H9 (cell line): ENCODE measurements around the gene PLEKHA5. TPM values are rescaled to one million over a fixed set of nuclear protein-coding genes. Genes with fewer than 3 reads are reported as not detected.

Experiments used
- DNase-seq: peaks from one replicate; pipeline ENCODE4 v3.0.0-alpha.2; 2017
- H2AFZ ChIP-seq: one replicate; pipeline ENCODE4 v1.6.1; 2013; ENCODE audit warnings: mild to moderate bottlenecking, low read length, control low read depth, moderate library complexity
- H2AK5ac ChIP-seq: 2 replicates; pipeline ENCODE4 v1.6.1; 2013; ENCODE audit warnings: low read length, control low read depth, mixed read lengths; ENCODE audit not compliant: insufficient read length
- H2BK120ac ChIP-seq: one replicate; pipeline ENCODE4 v1.6.1; 2013; ENCODE audit warnings: low read depth, mild to moderate bottlenecking, low read length, control low read depth, inconsistent platforms; ENCODE audit not compliant: poor library complexity, severe bottlenecking
- H2BK12ac ChIP-seq: 2 replicates; pipeline ENCODE4 v1.6.1; 2013; ENCODE audit warnings: low read length, control low read depth, mixed read lengths, low read depth; ENCODE audit not compliant: insufficient read length
- H2BK15ac ChIP-seq: 2 replicates; pipeline ENCODE4 v1.6.1; 2013; ENCODE audit warnings: low read depth, low read length, control low read depth
- H2BK20ac ChIP-seq: one replicate; pipeline ENCODE4 v1.6.1; 2013; ENCODE audit warnings: low read depth, mild to moderate bottlenecking, low read length, control low read depth, inconsistent platforms; ENCODE audit not compliant: poor library complexity, severe bottlenecking
- H2BK5ac ChIP-seq: 2 replicates; pipeline ENCODE4 v1.6.1; 2013; ENCODE audit warnings: low read length, control low read depth, mixed read lengths; ENCODE audit not compliant: insufficient read length
- H3K14ac ChIP-seq: 2 replicates; pipeline ENCODE4 v1.6.1; 2013; ENCODE audit warnings: low read length, control low read depth; ENCODE audit not compliant: insufficient read depth
- H3K18ac ChIP-seq: 2 replicates; pipeline ENCODE4 v1.6.1; 2013; ENCODE audit warnings: low read depth, mild to moderate bottlenecking, mixed read lengths, low read length, control low read depth; ENCODE audit not compliant: insufficient read length
- H3K23ac ChIP-seq: 2 replicates; pipeline ENCODE4 v1.6.1; 2013; ENCODE audit warnings: low read length, control low read depth, mixed read lengths, low read depth; ENCODE audit not compliant: insufficient read length
- H3K23me2 ChIP-seq: 2 replicates; pipeline ENCODE4 v1.6.1; 2013; ENCODE audit warnings: low read depth, mild to moderate bottlenecking, mixed read lengths, low read length, control low read depth; ENCODE audit not compliant: insufficient read length, poor library complexity, severe bottlenecking
- H3K27ac ChIP-seq: 2 replicates; pipeline ENCODE4 v1.5.1; 2013; ENCODE audit warnings: low read length, control low read depth, mixed read lengths, low read depth; ENCODE audit not compliant: insufficient read length
- H3K27me3 ChIP-seq: 2 replicates; pipeline ENCODE4 v1.6.1; 2013; ENCODE audit warnings: low read length, control low read depth, inconsistent platforms; ENCODE audit not compliant: insufficient read depth
- H3K4ac ChIP-seq: 2 replicates; pipeline ENCODE4 v1.6.1; 2013; ENCODE audit warnings: low read depth, mild to moderate bottlenecking, control low read depth, inconsistent platforms, low read length, moderate library complexity
- H3K4me1 ChIP-seq: 2 replicates; pipeline ENCODE4 v1.6.1; 2013; ENCODE audit warnings: low read length, control low read depth, inconsistent platforms; ENCODE audit not compliant: insufficient read depth
- H3K4me2 ChIP-seq: 2 replicates; pipeline ENCODE4 v1.6.1; 2013; ENCODE audit warnings: low read length, control low read depth, mixed read lengths; ENCODE audit not compliant: insufficient read length, insufficient read depth
- H3K56ac ChIP-seq: 2 replicates; pipeline ENCODE4 v1.6.1; 2013; ENCODE audit warnings: low read depth, mild to moderate bottlenecking, mixed read lengths, low read length, control low read depth; ENCODE audit not compliant: insufficient read length
- H3K79me1 ChIP-seq: 2 replicates; pipeline ENCODE4 v1.6.1; 2013; ENCODE audit warnings: low read depth, mild to moderate bottlenecking, moderate library complexity, low read length, control low read depth, inconsistent platforms; ENCODE audit not compliant: insufficient read depth, poor library complexity, severe bottlenecking
- H3K79me2 ChIP-seq: 2 replicates; pipeline ENCODE4 v1.6.1; 2013; ENCODE audit warnings: low read length, control low read depth, inconsistent platforms; ENCODE audit not compliant: insufficient read depth
- H3K9ac ChIP-seq: 2 replicates; pipeline ENCODE4 v1.6.1; 2013; ENCODE audit warnings: low read length, control low read depth, mixed read lengths; ENCODE audit not compliant: insufficient read length; ENCODE audit errors: extremely low read depth
- H3K9me3 ChIP-seq: one replicate; pipeline ENCODE4 v1.6.1; 2013; ENCODE audit warnings: low read depth, low read length, inconsistent platforms; ENCODE audit not compliant: control insufficient read depth
- H3T11ph ChIP-seq: one replicate; pipeline ENCODE4 v1.6.1; 2013; ENCODE audit warnings: mild to moderate bottlenecking, low read length, control low read depth, inconsistent platforms
- H4K20me1 ChIP-seq: one replicate; pipeline ENCODE4 v1.6.1; 2013; ENCODE audit not compliant: control insufficient read depth, insufficient read length, insufficient read depth
- H4K5ac ChIP-seq: 2 replicates; pipeline ENCODE4 v1.6.1; 2013; ENCODE audit warnings: low read depth, mild to moderate bottlenecking, mixed read lengths, low read length, control low read depth; ENCODE audit not compliant: insufficient read length
- H4K8ac ChIP-seq: replicated peaks from 2 replicates; pipeline ENCODE4 v1.6.1; 2013; ENCODE audit warnings: low read length, control low read depth, mixed read lengths, low read depth; ENCODE audit not compliant: insufficient read length
- H4K91ac ChIP-seq: 2 replicates; pipeline ENCODE4 v1.6.1; 2013; ENCODE audit warnings: low read depth, mild to moderate bottlenecking, moderate library complexity, mixed read lengths, low read length, control low read depth; ENCODE audit not compliant: insufficient read length
- H3K27ac Mint-ChIP-seq, 3 experiments: 2 replicates in 2 of 3; 3 replicates in 1 of 3; pipeline ENCODE4 v1.8.0; 2020 to 2021; ENCODE audit warnings: mixed read lengths in 3 of 3, mild to moderate bottlenecking in 1 of 3, moderate library complexity in 1 of 3
- H3K27me3 Mint-ChIP-seq: 2 replicates; pipeline ENCODE4 v1.8.0; 2021; ENCODE audit warnings: low read depth, mild to moderate bottlenecking, moderate library complexity, mixed read lengths
- H3K36me3 Mint-ChIP-seq, 3 experiments: 2 replicates in 2 of 3; 3 replicates in 1 of 3; pipeline ENCODE4 v1.8.0; 2020 to 2021; ENCODE audit warnings: low read depth in 3 of 3, mixed read lengths in 3 of 3; ENCODE audit not compliant: insufficient read depth in 1 of 3
- H3K4me1 Mint-ChIP-seq, 2 experiments: 2 replicates each; pipeline ENCODE4 v1.8.0; 2020; ENCODE audit warnings: mixed read lengths in 2 of 2
- H3K4me3 Mint-ChIP-seq, 2 experiments: 2 replicates in 1 of 2; 3 replicates in 1 of 2; pipeline ENCODE4 v1.8.0; 2020 to 2021; ENCODE audit warnings: mild to moderate bottlenecking in 2 of 2, mixed read lengths in 2 of 2, moderate library complexity in 1 of 2
- H3K9me3 Mint-ChIP-seq, 2 experiments: 2 replicates in 1 of 2; 3 replicates in 1 of 2; pipeline ENCODE4 v1.8.0; 2020; ENCODE audit warnings: mild to moderate bottlenecking in 2 of 2, mixed read lengths in 2 of 2, moderate library complexity in 1 of 2
- WGBS: extraction: QIAGEN DNeasy Blood & Tissue Kit; methylation state at CpG from one replicate; pipeline ENCODE4 v1.1.7; 2013; ENCODE audit warnings: missing lambda C conversion rate, low lambda C conversion rate, mixed read lengths; ENCODE audit not compliant: insufficient read length; ENCODE audit errors: extremely low coverage; 5-methylcytosine and 5-hydroxymethylcytosine counted together
- total RNA-seq: library from RNA; stranded (reverse); gene quantifications from 2 replicates; pipeline ENCODE4 v1.2.1, GENCODE V29; 2021
- TF ChIP-seq, protein P1 (sequence below): fragments of 200-600 bp; sonication (generic); conservative IDR thresholded peaks from 3 replicates; pipeline ENCODE4 v1.8.0; 2021; ENCODE audit warnings: antibody characterized with exemption, mild to moderate bottlenecking

PLEKHA5 gene
- total RNA-seq, 1 experiment from 2014 or later = 86.7 TPM

- Mint-ChIP-seq H3K4me1 (peaks cover 5 to 6% of the 10 kb centered on the region in 2 experiments), H3K36me3 (no peaks in the 10 kb centered on the region), H3K27ac (peak overlapping the region in 1 of 3 experiments; percentile 24; a peak in 2 of 7 replicates), H3K9me3 (no peaks in the 10 kb centered on the region), H3K4me3 (no peak overlapping the region), H3K27me3 (no peaks in the 10 kb centered on the region)
- Histone ChIP-seq H3K9ac (no peak overlapping the region), H2AK5ac (no peak overlapping the region), H3T11ph (no peak overlapping the region), H3K27me3 (no peaks in the 10 kb centered on the region), H4K20me1 (no peaks in the 10 kb centered on the region), H3K4ac (no peak overlapping the region), H3K79me1 (peaks cover 3% of the 10 kb centered on the region), H2BK5ac (no peak overlapping the region), H3K27ac (no peak overlapping the region), H3K23me2 (no peaks in the 10 kb centered on the region), H2AFZ (no peak overlapping the region), H4K91ac (no peak overlapping the region), H2BK12ac (no peak overlapping the region), H2BK120ac (no peak overlapping the region), H4K8ac (no peak overlapping the region), H2BK15ac (no peak overlapping the region), H3K79me2 (no peaks in the 10 kb centered on the region; the same call in 1 of the 2 replicates), H3K4me2 (no peak overlapping the region), H3K14ac (no peak overlapping the region), H3K23ac (no peak overlapping the region), H3K4me1 (peaks cover 3% of the 10 kb centered on the region; the same call in 1 of the 2 replicates), H3K56ac (no peak overlapping the region), H3K9me3 (no peaks in the 10 kb centered on the region), H3K18ac (no peak overlapping the region), H2BK20ac (no peak overlapping the region), H4K5ac (no peak overlapping the region)
- TF ChIP-seq, protein P1, sequence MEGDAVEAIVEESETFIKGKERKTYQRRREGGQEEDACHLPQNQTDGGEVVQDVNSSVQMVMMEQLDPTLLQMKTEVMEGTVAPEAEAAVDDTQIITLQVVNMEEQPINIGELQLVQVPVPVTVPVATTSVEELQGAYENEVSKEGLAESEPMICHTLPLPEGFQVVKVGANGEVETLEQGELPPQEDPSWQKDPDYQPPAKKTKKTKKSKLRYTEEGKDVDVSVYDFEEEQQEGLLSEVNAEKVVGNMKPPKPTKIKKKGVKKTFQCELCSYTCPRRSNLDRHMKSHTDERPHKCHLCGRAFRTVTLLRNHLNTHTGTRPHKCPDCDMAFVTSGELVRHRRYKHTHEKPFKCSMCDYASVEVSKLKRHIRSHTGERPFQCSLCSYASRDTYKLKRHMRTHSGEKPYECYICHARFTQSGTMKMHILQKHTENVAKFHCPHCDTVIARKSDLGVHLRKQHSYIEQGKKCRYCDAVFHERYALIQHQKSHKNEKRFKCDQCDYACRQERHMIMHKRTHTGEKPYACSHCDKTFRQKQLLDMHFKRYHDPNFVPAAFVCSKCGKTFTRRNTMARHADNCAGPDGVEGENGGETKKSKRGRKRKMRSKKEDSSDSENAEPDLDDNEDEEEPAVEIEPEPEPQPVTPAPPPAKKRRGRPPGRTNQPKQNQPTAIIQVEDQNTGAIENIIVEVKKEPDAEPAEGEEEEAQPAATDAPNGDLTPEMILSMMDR = no peak
- WGBS = no CpG with 5 or more reads among the region's 4 CpGs
- no peak for DNase-seq
Measured at GRCh38 chr12:19245106-19245505, 115.6 kb downstream of the PLEKHA5 start.
